ENCODE measurements around the gene SEPTIN1. TPM values are rescaled to one million over a fixed set of nuclear protein-coding genes. Genes with fewer than 3 reads are reported as not detected.
"Not testable (repeated sequence)": the region's sequence is repeated elsewhere in the genome, so short reads cannot be mapped to it uniquely, and the experiment has no call there.

SEPTIN1 gene
- total RNA-seq, 1 donor, result 38.2 TPM

GRCh38 chr16:30401768-30402425, 19.5 kb upstream of the SEPTIN1 start:
- DNase-seq (ENCODE audit: low read depth in 2 of 3, low spot score in 2 of 3), result no peak

- no peak for DNase-seq (ENCODE audit: low read depth in 2 of 3, low spot score in 2 of 3)
Observed at GRCh38 chr16:30399435-30400186, 17.2 kb upstream of the SEPTIN1 start.

GRCh38 chr16:30398661-30399434, 16.5 kb upstream of the SEPTIN1 start:
- DNase-seq (ENCODE audit: low read depth in 2 of 3, low spot score in 2 of 3), result no peak

GRCh38 chr16:30397776-30398660, 15.7 kb upstream of the SEPTIN1 start:
- DNase-seq (ENCODE audit: low read depth in 2 of 3, low spot score in 2 of 3), result no peak

- no peak for DNase-seq (ENCODE audit: low read depth in 2 of 3, low spot score in 2 of 3)
Observed at GRCh38 chr16:30397056-30397455, 14.7 kb upstream of the SEPTIN1 start.

- not testable (repeated sequence) for DNase-seq (ENCODE audit: low read depth in 2 of 3, low spot score in 2 of 3)
Observed at GRCh38 chr16:30396627-30397026, 14.3 kb upstream of the SEPTIN1 start.

GRCh38 chr16:30395992-30396585, 13.7 kb upstream of the SEPTIN1 start:
- DNase-seq (ENCODE audit: low read depth in 2 of 3, low spot score in 2 of 3), result no peak

GRCh38 chr16:30395155-30395991, 13.0 kb upstream of the SEPTIN1 start, which contains the start of gene ZNF48:
TSS of gene ZNF48 (plus strand) at chr16:30395420. CDS start at chr16:30395795, 375 bp downstream.
- peak in 2 of 3 donors; percentile 87 for DNase-seq (ENCODE audit: low read depth in 2 of 3, low spot score in 2 of 3)

- DNase-seq (ENCODE audit: low read depth in 2 of 3, low spot score in 2 of 3), result no peak
Observed at GRCh38 chr16:30394592-30395154, 12.3 kb upstream of the SEPTIN1 start.

- no peak for DNase-seq (ENCODE audit: low read depth in 2 of 3, low spot score in 2 of 3)
Observed at GRCh38 chr16:30383521-30383920, 1.2 kb upstream of the SEPTIN1 start.

GRCh38 chr16:30381291-30382041, 895 bp downstream of the SEPTIN1 start:
- DNase-seq (ENCODE audit: low read depth in 2 of 3, low spot score in 2 of 3), result no peak

- DNase-seq (ENCODE audit: low read depth in 2 of 3, low spot score in 2 of 3), result no peak
Observed at GRCh38 chr16:30380803-30381208, 1.6 kb downstream of the SEPTIN1 start.

GRCh38 chr16:30380072-30380802, 2.1 kb downstream of the SEPTIN1 start:
- DNase-seq (ENCODE audit: low read depth in 2 of 3, low spot score in 2 of 3), result no peak

- DNase-seq (ENCODE audit: low read depth in 2 of 3, low spot score in 2 of 3), result no peak
Observed at GRCh38 chr16:30379158-30379783, 3.1 kb downstream of the SEPTIN1 start.

GRCh38 chr16:30378236-30379157, 3.9 kb downstream of the SEPTIN1 start:
- DNase-seq (ENCODE audit: low read depth in 2 of 3, low spot score in 2 of 3), result peak; percentile 96 to 99 (median 99)

- DNase-seq (ENCODE audit: low read depth in 2 of 3, low spot score in 2 of 3), result peak; percentile 83 to 94 (median 93)
Observed at GRCh38 chr16:30377812-30378235, 4.5 kb downstream of the SEPTIN1 start.
